Skeletal muscle cell (primary cell): ENCODE data around the gene LTBP3.

Experiments
- DNase-seq: peaks from one replicate; pipeline ENCODE4 v3.0.0-alpha.2; 2010; ENCODE audit warnings: low read depth
- H3K4me3 ChIP-seq: 2 replicates; pipeline ENCODE4 v1.5.1; 2011; ENCODE audit warnings: low read depth, mild to moderate bottlenecking, control low read depth, low read length, moderate library complexity

LTBP3 gene

DNA sequence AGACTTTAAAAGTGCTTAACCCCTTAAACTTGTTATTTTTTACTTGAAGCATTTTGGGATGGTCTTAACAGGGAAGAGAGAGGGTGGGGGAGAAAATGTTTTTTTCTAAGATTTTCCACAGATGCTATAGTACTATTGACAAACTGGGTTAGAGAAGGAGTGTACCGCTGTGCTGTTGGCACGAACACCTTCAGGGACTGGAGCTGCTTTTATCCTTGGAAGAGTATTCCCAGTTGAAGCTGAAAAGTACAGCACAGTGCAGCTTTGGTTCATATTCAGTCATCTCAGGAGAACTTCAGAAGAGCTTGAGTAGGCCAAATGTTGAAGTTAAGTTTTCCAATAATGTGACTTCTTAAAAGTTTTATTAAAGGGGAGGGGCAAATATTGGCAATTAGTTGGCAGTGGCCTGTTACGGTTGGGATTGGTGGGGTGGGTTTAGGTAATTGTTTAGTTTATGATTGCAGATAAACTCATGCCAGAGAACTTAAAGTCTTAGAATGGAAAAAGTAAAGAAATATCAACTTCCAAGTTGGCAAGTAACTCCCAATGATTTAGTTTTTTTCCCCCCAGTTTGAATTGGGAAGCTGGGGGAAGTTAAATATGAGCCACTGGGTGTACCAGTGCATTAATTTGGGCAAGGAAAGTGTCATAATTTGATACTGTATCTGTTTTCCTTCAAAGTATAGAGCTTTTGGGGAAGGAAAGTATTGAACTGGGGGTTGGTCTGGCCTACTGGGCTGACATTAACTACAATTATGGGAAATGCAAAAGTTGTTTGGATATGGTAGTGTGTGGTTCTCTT, 56.5 kb downstream of the LTBP3 start:
- peak overlapping the region; percentile 82 for H3K4me3 ChIP-seq
- DNase-seq: no peak

DNA sequence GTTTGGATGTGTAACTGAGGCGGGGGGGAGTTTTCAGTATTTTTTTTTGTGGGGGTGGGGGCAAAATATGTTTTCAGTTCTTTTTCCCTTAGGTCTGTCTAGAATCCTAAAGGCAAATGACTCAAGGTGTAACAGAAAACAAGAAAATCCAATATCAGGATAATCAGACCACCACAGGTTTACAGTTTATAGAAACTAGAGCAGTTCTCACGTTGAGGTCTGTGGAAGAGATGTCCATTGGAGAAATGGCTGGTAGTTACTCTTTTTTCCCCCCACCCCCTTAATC, 57.0 kb downstream of the LTBP3 start:
- H3K4me3 ChIP-seq: peak overlapping the region; percentile 82
- DNase-seq: no peak

- peak overlapping the region; percentile 82 for H3K4me3 ChIP-seq
- no peak for DNase-seq
Measured at GRCh38 chr11:65500387-65501185, 57.6 kb downstream of the LTBP3 start.

DNA sequence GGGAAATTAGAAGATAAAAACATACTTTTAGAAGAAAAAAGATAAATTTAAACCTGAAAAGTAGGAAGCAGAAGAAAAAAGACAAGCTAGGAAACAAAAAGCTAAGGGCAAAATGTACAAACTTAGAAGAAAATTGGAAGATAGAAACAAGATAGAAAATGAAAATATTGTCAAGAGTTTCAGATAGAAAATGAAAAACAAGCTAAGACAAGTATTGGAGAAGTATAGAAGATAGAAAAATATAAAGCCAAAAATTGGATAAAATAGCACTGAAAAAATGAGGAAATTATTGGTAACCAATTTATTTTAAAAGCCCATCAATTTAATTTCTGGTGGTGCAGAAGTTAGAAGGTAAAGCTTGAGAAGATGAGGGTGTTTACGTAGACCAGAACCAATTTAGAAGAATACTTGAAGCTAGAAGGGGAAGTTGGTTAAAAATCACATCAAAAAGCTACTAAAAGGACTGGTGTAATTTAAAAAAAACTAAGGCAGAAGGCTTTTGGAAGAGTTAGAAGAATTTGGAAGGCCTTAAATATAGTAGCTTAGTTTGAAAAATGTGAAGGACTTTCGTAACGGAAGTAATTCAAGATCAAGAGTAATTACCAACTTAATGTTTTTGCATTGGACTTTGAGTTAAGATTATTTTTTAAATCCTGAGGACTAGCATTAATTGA, 58.3 kb downstream of the LTBP3 start:
- no peak for DNase-seq
- peak overlapping the region; percentile 82 for H3K4me3 ChIP-seq

DNA sequence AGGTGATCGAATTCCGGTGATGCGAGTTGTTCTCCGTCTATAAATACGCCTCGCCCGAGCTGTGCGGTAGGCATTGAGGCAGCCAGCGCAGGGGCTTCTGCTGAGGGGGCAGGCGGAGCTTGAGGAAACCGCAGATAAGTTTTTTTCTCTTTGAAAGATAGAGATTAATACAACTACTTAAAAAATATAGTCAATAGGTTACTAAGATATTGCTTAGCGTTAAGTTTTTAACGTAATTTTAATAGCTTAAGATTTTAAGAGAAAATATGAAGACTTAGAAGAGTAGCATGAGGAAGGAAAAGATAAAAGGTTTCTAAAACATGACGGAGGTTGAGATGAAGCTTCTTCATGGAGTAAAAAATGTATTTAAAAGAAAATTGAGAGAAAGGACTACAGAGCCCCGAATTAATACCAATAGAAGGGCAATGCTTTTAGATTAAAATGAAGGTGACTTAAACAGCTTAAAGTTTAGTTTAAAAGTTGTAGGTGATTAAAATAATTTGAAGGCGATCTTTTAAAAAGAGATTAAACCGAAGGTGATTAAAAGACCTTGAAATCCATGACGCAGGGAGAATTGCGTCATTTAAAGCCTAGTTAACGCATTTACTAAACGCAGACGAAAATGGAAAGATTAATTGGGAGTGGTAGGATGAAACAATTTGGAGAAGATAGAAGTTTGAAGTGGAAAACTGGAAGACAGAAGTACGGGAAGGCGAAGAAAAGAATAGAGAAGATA, 59.0 kb downstream of the LTBP3 start, which contains the start of gene MALAT1:
MALAT1 (plus strand) TSS at position 69 of the 736 bp plus-strand sequence.
- DNase-seq: peak; percentile 89

DNA sequence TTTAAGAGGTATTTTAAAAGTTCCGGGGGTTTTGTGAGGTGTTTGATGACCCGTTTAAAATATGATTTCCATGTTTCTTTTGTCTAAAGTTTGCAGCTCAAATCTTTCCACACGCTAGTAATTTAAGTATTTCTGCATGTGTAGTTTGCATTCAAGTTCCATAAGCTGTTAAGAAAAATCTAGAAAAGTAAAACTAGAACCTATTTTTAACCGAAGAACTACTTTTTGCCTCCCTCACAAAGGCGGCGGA, 59.5 kb downstream of the LTBP3 start:
- peak overlapping the region; percentile 82 for H3K4me3 ChIP-seq
- DNase-seq: no peak

More for the DNA sequence above, 59.0 kb downstream of the LTBP3 start, which contains the start of gene MALAT1:
- peak within 1 kb of the TSS; percentile 82 for H3K4me3 ChIP-seq

DNA sequence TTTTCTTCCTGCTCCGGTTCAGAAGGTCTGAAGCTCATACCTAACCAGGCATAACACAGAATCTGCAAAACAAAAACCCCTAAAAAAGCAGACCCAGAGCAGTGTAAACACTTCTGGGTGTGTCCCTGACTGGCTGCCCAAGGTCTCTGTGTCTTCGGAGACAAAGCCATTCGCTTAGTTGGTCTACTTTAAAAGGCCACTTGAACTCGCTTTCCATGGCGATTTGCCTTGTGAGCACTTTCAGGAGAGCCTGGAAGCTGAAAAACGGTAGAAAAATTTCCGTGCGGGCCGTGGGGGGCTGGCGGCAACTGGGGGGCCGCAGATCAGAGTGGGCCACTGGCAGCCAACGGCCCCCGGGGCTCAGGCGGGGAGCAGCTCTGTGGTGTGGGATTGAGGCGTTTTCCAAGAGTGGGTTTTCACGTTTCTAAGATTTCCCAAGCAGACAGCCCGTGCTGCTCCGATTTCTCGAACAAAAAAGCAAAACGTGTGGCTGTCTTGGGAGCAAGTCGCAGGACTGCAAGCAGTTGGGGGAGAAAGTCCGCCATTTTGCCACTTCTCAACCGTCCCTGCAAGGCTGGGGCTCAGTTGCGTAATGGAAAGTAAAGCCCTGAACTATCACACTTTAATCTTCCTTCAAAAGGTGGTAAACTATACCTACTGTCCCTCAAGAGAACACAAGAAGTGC, 60.0 kb downstream of the LTBP3 start:
- peak overlapping the region; percentile 82 for H3K4me3 ChIP-seq
- DNase-seq: no peak

GRCh38 chr11:65497141-65498041, 60.8 kb downstream of the LTBP3 start:
- peak; percentile 98 for DNase-seq
- peak overlapping the region; percentile 82 for H3K4me3 ChIP-seq

DNA sequence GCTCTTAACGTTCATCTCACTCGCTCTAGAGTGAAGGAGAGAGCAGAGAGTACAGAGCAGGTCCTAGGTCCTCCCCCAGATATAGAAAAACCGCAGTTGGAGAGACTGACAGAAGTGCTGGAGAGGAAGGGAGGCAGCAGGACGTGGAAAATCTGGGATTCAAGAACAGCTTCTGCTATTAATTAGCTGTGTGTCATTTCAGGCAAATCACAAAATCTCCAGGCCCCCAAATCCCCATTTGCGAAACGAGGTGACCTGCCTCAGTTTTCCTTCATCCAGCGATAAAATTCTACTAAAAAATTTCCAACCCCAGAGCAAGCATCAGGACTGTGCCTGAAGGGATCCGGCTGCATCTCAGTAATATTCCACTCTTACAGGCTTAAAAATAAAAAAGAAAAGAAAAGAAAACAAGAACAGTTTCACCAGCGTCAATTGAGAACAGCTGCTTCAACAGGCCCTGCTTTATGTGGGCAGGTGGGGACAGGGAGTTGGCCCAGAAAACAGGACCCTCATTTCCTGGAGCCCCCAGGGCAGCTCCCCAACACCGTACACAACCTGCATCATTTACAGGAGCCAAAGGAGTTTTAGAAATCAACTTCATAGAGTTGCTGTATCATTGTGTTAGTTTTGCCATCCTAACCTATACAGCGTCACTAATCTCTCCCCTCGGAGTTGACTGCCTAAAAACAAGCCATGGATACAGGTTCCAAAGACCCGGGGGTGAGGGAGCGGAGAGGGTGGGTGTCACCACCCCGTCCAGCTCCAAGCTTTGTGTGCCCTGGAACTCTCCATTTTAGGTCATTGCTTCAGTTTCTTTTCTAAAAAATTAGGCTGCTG, 61.6 kb downstream of the LTBP3 start:
- no peak for DNase-seq
- H3K4me3 ChIP-seq: peak overlapping the region; percentile 28

DNA sequence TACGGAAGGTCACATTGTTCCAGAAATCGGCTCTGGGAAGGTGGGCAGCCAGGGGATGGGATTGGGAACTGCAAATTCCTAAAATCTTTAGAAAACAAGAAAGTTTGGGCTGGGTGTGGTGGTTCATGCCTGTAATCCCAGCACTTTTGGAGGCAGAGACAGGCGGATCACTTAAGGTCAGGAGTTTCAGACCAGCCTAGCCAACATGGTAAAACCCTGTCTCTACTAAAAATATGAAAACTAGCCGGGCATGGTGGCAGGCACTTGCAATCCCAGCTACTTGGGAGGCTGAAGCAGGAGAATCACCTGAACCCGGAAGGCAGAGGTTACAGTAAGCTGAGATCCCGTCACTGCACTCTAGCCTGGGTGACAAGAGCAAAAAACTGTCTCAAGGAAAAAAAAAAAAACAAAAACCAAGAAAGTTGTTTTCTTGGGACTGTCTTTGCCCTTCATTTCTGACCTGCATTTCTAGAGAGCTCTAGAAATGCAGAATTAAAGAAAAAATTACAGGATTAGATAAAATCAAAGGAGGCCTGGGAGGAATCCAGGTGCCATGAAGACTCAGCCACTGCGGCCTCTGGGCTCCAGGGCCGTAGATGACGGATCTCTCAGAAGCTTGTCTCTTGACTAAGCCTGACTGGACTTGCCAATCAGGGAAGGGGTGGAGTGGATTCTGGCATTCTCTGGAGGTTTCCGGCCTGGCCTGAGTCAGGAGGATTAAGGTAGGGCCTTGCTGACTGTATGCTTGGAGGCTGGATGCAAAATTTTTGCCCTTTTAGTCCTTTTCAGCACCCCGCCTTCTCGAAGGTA, 64.6 kb downstream of the LTBP3 start:
- H3K4me3 ChIP-seq: no peak overlapping the region
- DNase-seq: peak; percentile 88

DNA sequence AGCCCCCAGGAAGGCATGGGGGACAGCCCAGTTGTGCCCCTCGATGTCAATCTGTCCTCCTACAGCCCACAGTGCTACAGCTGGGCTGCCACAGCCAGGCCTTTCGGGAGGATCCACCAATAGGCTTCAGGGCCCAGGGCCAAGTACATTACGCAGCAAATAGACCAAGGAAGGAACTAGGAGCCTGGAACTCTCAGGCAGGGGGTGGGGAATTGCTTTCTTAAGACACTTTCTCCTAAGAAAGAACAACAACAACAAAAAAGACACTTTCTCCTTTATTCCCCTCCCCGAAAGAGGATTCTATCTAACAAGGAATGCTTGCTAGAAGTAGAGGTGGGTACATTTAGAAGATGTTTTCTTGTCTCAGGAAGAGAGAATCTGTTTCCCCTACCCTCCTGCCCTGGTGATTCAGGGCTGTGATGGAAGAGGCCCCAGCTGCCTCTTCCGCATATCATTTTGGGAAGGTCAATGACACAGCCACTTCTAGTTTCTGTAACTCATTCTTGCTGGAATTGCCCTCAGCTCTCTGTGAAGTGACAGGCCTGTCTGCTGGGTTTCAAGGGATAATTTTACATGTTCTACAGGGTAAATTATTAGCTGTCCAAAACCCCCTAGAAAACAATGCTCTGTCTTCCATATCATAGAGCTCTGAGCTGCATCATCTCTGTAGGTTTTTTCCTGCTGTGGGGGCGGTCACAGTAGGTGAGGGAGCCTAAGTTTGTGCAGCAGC, 65.4 kb downstream of the LTBP3 start:
- H3K4me3 ChIP-seq: no peak overlapping the region
- DNase-seq: peak; percentile 75

DNA sequence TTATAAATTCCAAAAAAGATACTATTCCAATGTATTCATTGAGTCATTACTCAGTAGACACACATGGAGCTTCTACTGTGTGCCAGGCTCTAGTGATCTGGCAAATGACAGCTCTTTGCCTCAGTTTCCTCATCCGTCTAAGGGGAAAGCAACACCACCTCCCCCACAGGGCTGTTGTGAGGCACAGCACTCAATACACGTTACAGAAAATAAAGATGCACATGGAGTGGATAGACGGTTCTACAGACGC, 65.8 kb downstream of the LTBP3 start:
- H3K4me3 ChIP-seq: no peak overlapping the region
- no peak for DNase-seq

DNA sequence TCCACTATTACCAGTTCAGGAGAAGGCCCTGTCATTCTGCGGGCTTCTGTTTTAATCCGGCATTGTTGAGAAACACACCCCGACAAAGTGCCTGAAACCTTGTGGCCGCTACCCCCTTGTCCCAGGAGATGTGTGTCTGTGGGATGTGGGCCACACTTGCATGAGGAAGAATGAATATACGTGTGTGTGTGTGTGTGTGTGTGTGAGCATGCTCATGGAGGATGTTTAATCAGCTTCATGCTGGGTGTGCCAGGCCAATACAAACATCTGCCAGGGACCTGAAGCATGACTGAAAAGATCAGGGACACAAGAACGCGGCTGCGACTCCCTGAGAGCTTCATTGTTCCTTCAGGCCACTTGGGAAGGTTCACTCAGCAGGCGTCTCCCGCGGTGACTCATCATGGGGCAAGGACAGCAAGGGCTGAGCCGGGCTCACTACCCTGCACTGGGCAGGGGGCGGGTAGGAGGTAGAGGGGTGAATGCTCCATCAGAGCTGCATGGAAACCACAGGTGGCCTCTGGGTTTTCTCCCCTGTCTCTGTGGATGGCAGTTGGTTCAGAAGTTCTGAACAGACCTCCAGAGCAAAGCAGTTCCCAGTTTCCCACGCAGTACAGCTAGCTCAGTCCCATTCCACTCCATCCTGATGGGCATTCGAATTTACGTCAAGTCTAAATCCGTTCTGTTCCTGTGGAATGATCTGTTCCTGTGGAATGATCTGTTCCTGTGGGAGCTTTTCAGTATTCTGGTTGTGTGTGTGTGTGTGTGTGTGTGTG, 66.4 kb downstream of the LTBP3 start:
- H3K4me3 ChIP-seq: no peak overlapping the region
- DNase-seq: peak; percentile 98

DNA sequence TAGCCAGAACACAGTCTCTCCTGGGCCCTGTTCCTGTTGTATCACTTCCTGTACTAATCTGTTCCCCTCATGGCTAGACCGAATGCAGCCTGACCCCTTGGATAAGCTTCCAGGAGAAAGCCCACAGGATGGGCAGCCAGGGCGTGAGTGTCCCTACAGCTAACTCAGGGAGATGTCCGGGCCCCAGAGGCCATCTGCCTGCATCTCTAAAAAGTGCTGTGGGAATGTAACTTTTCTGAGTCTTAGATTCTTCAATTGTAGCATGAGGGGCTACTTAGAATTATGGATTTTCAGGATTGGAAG, 67.0 kb downstream of the LTBP3 start:
- H3K4me3 ChIP-seq: no peak overlapping the region
- DNase-seq: no peak

GRCh38 chr11:65489706-65490320, 68.3 kb downstream of the LTBP3 start:
- H3K4me3 ChIP-seq: no peak overlapping the region
- DNase-seq: no peak
